Dedifferentiated amniotic fluid mesenchymal stem cell (primary cell): ENCODE data around the gene SHANK2.

Source experiments
- DNase-seq: peaks from one replicate; pipeline ENCODE4 v3.0.0-alpha.2; 2016; ENCODE audit errors: extremely low spot score

Gene SHANK2

GRCh38 chr11:71252269-71252769 lies at the start of gene SHANK2:
Gene SHANK2, minus strand, starts transcription at chr11:71252577. Its CDS starts 105,251 bp downstream, at chr11:71147326.
- no peak for DNase-seq

GRCh38 chr11:71301858-71302533 lies 49.6 kb upstream of the SHANK2 start:
- no peak for DNase-seq

- no peak for DNase-seq
These were observed 48.9 kb upstream of the SHANK2 start for GRCh38 chr11:71301046-71301857.

GRCh38 chr11:71300187-71300586 lies 47.8 kb upstream of the SHANK2 start:
- no peak for DNase-seq

GRCh38 chr11:71298761-71299181 lies 46.4 kb upstream of the SHANK2 start:
- no peak for DNase-seq

- no peak for DNase-seq
These were observed 45.7 kb upstream of the SHANK2 start for GRCh38 chr11:71298016-71298550.

GRCh38 chr11:71294846-71295600 lies 42.6 kb upstream of the SHANK2 start:
- DNase-seq, result no peak

- no peak for DNase-seq
These were observed 41.8 kb upstream of the SHANK2 start for GRCh38 chr11:71293961-71294782.

GRCh38 chr11:71286701-71287643 lies 34.6 kb upstream of the SHANK2 start:
- peak; percentile 74 for DNase-seq

GRCh38 chr11:71285111-71285510 lies 32.7 kb upstream of the SHANK2 start:
- DNase-seq, result no peak

- DNase-seq, result no peak
These were observed 32.2 kb upstream of the SHANK2 start for GRCh38 chr11:71284525-71285092.

GRCh38 chr11:71283971-71284441 lies 31.6 kb upstream of the SHANK2 start:
- no peak for DNase-seq

GRCh38 chr11:71282581-71283351 lies 30.4 kb upstream of the SHANK2 start:
- DNase-seq, result no peak

GRCh38 chr11:71281831-71282230 lies 29.5 kb upstream of the SHANK2 start:
- no peak for DNase-seq

- DNase-seq, result no peak
These were observed 28.8 kb upstream of the SHANK2 start for GRCh38 chr11:71281204-71281603.

- no peak for DNase-seq
These were observed 27.7 kb upstream of the SHANK2 start for GRCh38 chr11:71279916-71280645.

GRCh38 chr11:71272161-71272560 lies 19.8 kb upstream of the SHANK2 start:
- DNase-seq, result no peak
